Stimulated activated effector memory CD8-positive, alpha-beta T cell treated with anti-CD3 and anti-CD28 coated beads, Interleukin-12 subunit alpha, Interleukin-12 subunit beta, amount 100 ng/mL, for 72 hours (primary cell): ENCODE measurements around the gene SLC1A7.
"Not testable (repeated sequence)": the region's sequence is repeated elsewhere in the genome, so short reads cannot be mapped to it uniquely, and the experiment has no call there.

Experiments
- ATAC-seq: fragments of 150-1000 bp; cut with Tn5 transposase; 2 replicates; pipeline ENCODE4 v1.10.0; 2021
- DNase-seq, 2 donors: peaks; one replicate each; pipeline ENCODE4 v3.0.0; 2021 to 2022; ENCODE audit warnings: low spot score in 2 of 2
- H3K27ac Mint-ChIP-seq: one replicate; pipeline ENCODE4 v1.8.0; 2022; ENCODE audit warnings: mild to moderate bottlenecking, mixed read lengths
- H3K36me3 Mint-ChIP-seq: one replicate; pipeline ENCODE4 v1.8.0; 2022; ENCODE audit warnings: mild to moderate bottlenecking, mixed read lengths
- H3K4me1 Mint-ChIP-seq: one replicate; pipeline ENCODE4 v1.8.0; 2022; ENCODE audit warnings: mixed read lengths
- H3K4me3 Mint-ChIP-seq: one replicate; pipeline ENCODE4 v1.8.0; 2022; ENCODE audit warnings: mild to moderate bottlenecking, mixed read lengths
- H3K9me3 Mint-ChIP-seq: one replicate; pipeline ENCODE4 v1.8.0; 2022; ENCODE audit warnings: mixed read lengths

Gene SLC1A7

GRCh38 chr1:53142226-53142853 is at the start of gene SLC1A7:
TSS of gene SLC1A7 (minus strand) at chr1:53142638. CDS start at chr1:53142449, 189 bp downstream.
- DNase-seq (no peak), ATAC-seq (no peak)
- Mint-ChIP-seq H3K4me3 (no peak within 1 kb of the TSS), H3K4me1 (no peaks in the 10 kb centered on the region), H3K36me3 (no peaks in the 10 kb centered on the region), H3K27ac (no peak within 1 kb of the TSS), H3K9me3 (peaks cover 8% of the 10 kb centered on the region)

- Mint-ChIP-seq H3K9me3 (no peaks in the 10 kb centered on the region), H3K4me3 (no peak overlapping the region), H3K36me3 (no peaks in the 10 kb centered on the region), H3K27ac (no peak overlapping the region), H3K4me1 (no peaks in the 10 kb centered on the region)
- DNase-seq: no peak
- no peak for ATAC-seq
These were observed 47.8 kb upstream of the SLC1A7 start for GRCh38 chr1:53190210-53190611.

DNA sequence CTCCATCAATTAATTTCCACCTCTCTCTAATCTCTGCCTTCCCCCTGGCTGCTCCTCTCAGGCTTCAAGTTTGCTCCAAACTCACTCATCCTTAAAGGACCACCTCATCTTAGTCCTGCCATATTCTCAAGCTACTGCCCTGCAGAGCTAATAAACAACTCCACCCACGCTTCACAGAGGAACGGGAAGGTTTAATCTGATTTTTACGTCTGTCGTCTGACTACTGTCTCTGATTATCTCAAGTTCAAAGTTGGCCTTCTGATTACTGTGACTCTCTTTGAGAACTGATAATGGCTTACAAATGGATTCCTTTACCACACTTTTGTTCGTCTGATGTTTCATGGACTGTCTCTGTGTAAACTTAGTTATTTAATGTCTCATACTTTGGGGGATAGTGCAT is 46.6 kb upstream of the SLC1A7 start:
- no peak for ATAC-seq
- Mint-ChIP-seq H3K27ac (no peak overlapping the region), H3K4me1 (no peaks in the 10 kb centered on the region), H3K9me3 (no peaks in the 10 kb centered on the region), H3K36me3 (no peaks in the 10 kb centered on the region), H3K4me3 (no peak overlapping the region)
- no peak for DNase-seq

DNA sequence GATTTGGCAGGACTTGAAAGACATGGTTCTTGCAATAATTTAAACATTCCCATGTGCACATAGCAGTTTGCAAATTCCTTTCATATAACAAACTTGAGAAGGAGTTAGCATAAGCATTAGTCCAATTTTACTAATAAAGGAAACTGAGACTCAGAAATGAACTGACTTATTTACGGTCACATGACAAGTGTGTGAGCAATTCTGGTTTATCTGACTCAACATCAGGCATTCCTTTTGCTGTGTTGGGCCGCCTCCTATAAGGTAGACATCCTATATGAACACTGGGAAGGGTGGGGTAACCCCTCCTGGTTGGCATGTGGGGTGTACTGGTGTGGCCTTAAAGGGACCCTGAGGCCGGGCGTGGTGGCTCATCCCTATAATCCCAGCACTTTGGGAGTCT is 45.7 kb upstream of the SLC1A7 start:
- H3K4me3 Mint-ChIP-seq: no peak overlapping the region
- DNase-seq (no peak), ATAC-seq (no peak)

GRCh38 chr1:53187401-53187800 is 45.0 kb upstream of the SLC1A7 start:
- H3K36me3 Mint-ChIP-seq: no peaks in the 10 kb centered on the region
- no peak overlapping the region for H3K27ac Mint-ChIP-seq
- ATAC-seq: no peak
- H3K4me1 Mint-ChIP-seq: no peaks in the 10 kb centered on the region
- H3K9me3 Mint-ChIP-seq: no peaks in the 10 kb centered on the region
- DNase-seq: no peak
- H3K4me3 Mint-ChIP-seq: no peak overlapping the region

More for the DNA sequence above, 45.7 kb upstream of the SLC1A7 start:
- H3K27ac Mint-ChIP-seq: no peak overlapping the region
- H3K4me1 Mint-ChIP-seq: no peaks in the 10 kb centered on the region
- no peaks in the 10 kb centered on the region for H3K36me3 Mint-ChIP-seq
- H3K9me3 Mint-ChIP-seq: no peaks in the 10 kb centered on the region

DNA sequence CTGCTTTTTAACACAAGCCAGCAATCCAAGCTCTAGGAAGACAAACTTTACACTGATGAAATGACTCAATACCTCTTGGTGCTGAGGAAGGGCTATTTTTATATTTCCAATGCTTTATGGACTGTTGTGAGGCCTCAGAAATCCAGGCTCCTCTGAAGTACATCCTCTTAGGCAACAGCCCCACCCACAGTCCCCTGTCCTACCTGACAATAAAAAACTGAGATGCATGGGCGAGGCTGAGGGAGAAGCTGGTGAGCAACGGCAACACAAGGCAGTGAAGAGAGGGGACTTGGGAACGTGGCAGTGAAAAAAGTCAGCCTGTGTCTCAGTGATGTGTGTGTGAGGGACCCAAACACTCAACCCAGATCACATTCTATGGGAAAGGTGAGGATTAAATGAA is 44.1 kb upstream of the SLC1A7 start:
- H3K36me3 Mint-ChIP-seq: no peaks in the 10 kb centered on the region
- no peak overlapping the region for H3K4me3 Mint-ChIP-seq
- no peak overlapping the region for H3K27ac Mint-ChIP-seq
- no peaks in the 10 kb centered on the region for H3K4me1 Mint-ChIP-seq
- no peak for ATAC-seq
- H3K9me3 Mint-ChIP-seq: no peaks in the 10 kb centered on the region
- DNase-seq: no peak

DNA sequence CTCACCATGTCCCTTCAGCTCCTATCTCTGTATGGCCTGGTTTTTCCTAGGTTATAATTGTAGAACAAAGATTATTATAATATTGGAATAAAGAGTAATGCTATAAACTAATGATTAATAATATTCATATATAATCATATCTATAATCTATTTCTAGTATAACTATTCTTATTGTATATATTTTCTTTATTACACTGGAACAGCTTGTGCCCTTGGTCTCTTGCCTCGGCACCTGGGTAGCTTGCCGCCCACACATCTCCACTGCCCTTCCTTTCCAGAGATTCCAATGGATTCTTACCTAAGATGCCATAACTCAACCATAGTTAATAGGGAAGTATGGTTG is 43.5 kb upstream of the SLC1A7 start:
- ATAC-seq, H3K4me3 Mint-ChIP-seq, H3K27ac Mint-ChIP-seq, DNase-seq, H3K36me3 Mint-ChIP-seq, H3K4me1 Mint-ChIP-seq, H3K9me3 Mint-ChIP-seq: not testable (repeated sequence)

DNA sequence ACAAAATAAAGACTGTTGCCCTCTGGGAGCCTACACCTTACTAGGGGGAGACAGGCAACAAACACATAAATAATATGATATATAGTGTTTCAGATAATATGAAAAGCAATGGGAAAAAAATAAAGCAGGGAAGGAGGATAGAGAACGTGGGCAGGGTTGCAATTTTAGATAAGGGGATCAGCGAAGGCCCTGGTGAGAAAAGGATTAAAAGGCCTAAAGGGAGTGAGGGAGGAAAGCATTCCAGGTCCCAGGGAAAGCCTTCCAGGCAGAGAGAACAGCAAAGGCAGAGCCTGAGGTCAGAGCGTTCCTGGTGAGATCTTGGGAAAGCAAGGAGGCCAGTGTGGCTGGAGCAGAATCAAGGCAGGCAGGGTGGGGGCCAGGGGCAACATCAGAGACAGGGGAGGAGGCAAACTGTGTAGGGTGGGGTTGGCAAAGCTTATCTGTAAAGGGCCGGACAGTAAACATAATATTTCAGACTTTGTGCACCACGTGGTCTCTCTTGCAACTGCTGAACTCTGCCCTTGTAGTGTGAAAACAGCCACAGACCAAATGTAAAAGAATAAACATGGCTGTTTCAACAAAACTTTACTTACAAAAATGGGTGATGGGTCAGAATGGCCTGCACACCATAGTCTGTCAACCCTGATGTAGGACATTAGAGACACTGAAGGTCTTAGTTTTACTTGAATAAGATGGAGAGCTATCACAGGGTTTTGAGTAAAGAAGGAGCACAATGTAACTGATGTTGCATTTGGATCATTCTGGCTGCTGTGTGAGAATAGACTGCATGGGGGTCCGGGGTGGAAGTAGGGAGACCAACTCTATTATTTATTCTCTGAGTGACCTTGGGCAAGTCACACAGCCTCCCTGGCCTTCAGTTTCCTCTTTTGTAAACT is 40.9 kb upstream of the SLC1A7 start:
- DNase-seq (no peak), ATAC-seq (no peak)
- Mint-ChIP-seq H3K4me1 (no peaks in the 10 kb centered on the region), H3K4me3 (no peak overlapping the region), H3K36me3 (no peaks in the 10 kb centered on the region), H3K27ac (no peak overlapping the region), H3K9me3 (no peaks in the 10 kb centered on the region)

DNA sequence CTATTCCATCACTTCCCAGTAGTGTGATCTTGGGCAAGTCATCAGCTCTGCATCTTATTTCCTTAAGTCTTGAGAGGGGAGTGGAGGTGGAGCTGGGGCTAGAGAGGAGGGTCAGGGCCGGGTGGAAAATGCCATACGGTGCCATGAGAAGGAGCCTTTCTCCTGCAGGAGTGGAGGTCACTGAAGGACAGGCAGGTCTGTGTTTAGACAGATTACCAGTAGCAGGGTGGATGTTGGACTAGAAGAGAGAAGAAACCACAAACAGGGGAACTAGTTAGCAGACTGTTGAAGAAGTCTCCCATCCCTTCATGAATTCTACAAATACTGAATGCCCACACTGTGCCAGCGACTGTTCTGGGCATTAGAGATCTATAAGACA is 40.3 kb upstream of the SLC1A7 start:
- DNase-seq: no peak
- Mint-ChIP-seq H3K4me1 (no peaks in the 10 kb centered on the region), H3K36me3 (no peaks in the 10 kb centered on the region), H3K4me3 (no peak overlapping the region), H3K9me3 (no peaks in the 10 kb centered on the region), H3K27ac (no peak overlapping the region)
- ATAC-seq: no peak

GRCh38 chr1:53182111-53182593 is 39.7 kb upstream of the SLC1A7 start:
- Mint-ChIP-seq H3K9me3 (no peaks in the 10 kb centered on the region), H3K4me3 (no peak overlapping the region), H3K4me1 (no peaks in the 10 kb centered on the region), H3K36me3 (no peaks in the 10 kb centered on the region), H3K27ac (no peak overlapping the region)
- DNase-seq: peak; percentile 70 to 89
- peak; percentile 82 for ATAC-seq

DNA sequence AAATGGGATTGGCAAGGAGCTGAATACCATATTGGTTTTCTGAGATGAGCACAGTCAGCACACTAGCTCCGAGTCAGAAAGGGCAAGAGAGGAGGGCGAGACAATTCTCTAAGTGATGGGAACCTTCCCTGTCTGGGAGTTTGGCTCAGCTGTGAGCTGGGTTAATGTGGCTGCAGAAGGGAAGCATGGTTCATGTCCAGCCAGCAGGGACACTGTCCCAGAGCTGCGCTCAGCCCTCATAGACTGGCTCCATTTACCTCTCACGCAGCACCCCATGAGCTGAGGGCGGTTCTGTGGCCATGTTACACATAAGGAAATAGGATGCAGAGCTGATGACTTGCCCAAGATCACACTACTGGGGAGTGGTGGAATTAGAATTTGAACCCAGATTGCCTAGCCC is 38.5 kb upstream of the SLC1A7 start:
- H3K9me3 Mint-ChIP-seq: no peaks in the 10 kb centered on the region
- H3K27ac Mint-ChIP-seq: no peak overlapping the region
- ATAC-seq (no peak), DNase-seq (no peak)
- no peak overlapping the region for H3K4me3 Mint-ChIP-seq
- H3K4me1 Mint-ChIP-seq: no peaks in the 10 kb centered on the region
- H3K36me3 Mint-ChIP-seq: no peaks in the 10 kb centered on the region

- Mint-ChIP-seq H3K4me1 (no peaks in the 10 kb centered on the region), H3K9me3 (no peaks in the 10 kb centered on the region), H3K4me3 (no peak overlapping the region), H3K36me3 (no peaks in the 10 kb centered on the region), H3K27ac (no peak overlapping the region)
- DNase-seq: no peak
- no peak for ATAC-seq
These were observed 37.8 kb upstream of the SLC1A7 start for GRCh38 chr1:53180226-53180625.

GRCh38 chr1:53176452-53177208 is 34.2 kb upstream of the SLC1A7 start:
- no peak for ATAC-seq
- no peaks in the 10 kb centered on the region for H3K36me3 Mint-ChIP-seq
- H3K4me1 Mint-ChIP-seq: peaks cover 14% of the 10 kb centered on the region

DNA sequence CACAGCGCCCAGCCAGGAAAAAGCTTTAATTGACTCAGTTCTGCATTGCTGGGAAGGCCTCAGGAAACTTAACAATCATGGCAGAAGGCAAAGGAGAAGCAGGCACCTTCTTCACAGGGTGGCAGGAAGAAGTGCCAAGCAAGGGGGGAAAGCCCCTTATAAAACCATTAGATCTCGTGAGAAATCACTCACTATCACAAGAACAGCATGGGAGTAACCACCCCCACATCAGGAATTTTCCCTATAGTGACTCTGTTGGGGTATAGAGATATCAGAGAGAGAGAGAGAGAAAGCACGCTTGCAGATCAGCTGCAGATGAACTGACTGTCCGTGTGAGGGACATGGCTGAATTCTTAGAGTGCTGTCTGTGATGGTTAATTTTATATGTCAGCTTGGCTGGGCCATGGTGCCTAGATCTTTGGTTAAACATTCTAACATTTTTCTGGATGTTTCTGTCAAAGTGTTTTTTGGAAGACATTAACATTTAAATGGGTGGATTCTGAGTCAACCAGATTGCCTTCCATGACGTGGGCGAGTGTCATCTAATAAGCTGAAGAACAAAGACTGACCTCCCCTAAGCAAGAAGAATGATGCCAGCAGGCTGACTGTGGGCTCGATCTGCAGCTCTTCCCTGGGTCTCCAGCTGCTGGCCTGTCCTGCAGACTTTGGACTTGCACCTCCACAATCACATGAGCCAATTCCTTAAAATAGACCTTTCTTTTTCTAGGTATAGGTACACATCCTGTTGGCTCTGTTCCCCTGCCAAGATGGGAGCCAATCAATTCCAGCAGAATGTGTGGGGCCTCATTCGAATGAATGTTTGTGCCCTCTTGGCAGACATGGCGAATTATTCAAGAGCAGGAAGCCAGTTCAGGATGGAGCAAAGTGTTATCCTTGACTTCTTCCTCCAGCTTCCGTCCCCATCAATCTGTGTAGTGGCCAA is 32.8 kb upstream of the SLC1A7 start:
- H3K4me3 Mint-ChIP-seq: no peak overlapping the region
- no peak for ATAC-seq
- no peak for DNase-seq
- peaks cover 14% of the 10 kb centered on the region for H3K4me1 Mint-ChIP-seq
- H3K27ac Mint-ChIP-seq: no peak overlapping the region
- no peaks in the 10 kb centered on the region for H3K9me3 Mint-ChIP-seq
- H3K36me3 Mint-ChIP-seq: no peaks in the 10 kb centered on the region

More at GRCh38 chr1:53176452-53177208, 34.2 kb upstream of the SLC1A7 start:
- H3K27ac Mint-ChIP-seq: no peak overlapping the region
- no peak for DNase-seq
- H3K9me3 Mint-ChIP-seq: no peaks in the 10 kb centered on the region
- H3K4me3 Mint-ChIP-seq: no peak overlapping the region
